ENCODE data around the gene PLD4.

Gene PLD4

GRCh38 chr14:104923640-104924420 lies 849 bp upstream of the PLD4 start:
- DNase-seq (ENCODE audit: low read depth): no peak
- in situ Hi-C loops (cut with HindIII; ENCODE audit: low sequenced_read_pairs): no loop called here
- TF ChIP-seq CTCF (IDR thresholded peaks at IDR 0.05; ENCODE audit: low read depth, low read length, missing control alignments): no peak
- no peak overlapping the region for H3K4me3 ChIP-seq (ENCODE audit: low read depth, low read length)

- TF ChIP-seq CTCF (IDR thresholded peaks at IDR 0.05; ENCODE audit: low read depth, low read length, missing control alignments): no peak
- in situ Hi-C loops (cut with HindIII; ENCODE audit: low sequenced_read_pairs): no loop called here
- no peak for DNase-seq (ENCODE audit: low read depth)
- H3K4me3 ChIP-seq (ENCODE audit: low read depth, low read length): no peak overlapping the region
Measured at GRCh38 chr14:104925214-104925854, 655 bp downstream of the PLD4 start.

- no peak overlapping the region for H3K4me3 ChIP-seq (ENCODE audit: low read depth, low read length)
- in situ Hi-C loops (cut with HindIII; ENCODE audit: low sequenced_read_pairs): no loop called here
- DNase-seq (ENCODE audit: low read depth): no peak
- no peak for TF ChIP-seq CTCF (IDR thresholded peaks at IDR 0.05; ENCODE audit: low read depth, low read length, missing control alignments)
Measured at GRCh38 chr14:104925855-104926609, 1.4 kb downstream of the PLD4 start.

GRCh38 chr14:104926619-104927431 lies 2.1 kb downstream of the PLD4 start:
- in situ Hi-C loops (cut with HindIII; ENCODE audit: low sequenced_read_pairs): no loop called here
- no peak for TF ChIP-seq CTCF (IDR thresholded peaks at IDR 0.05; ENCODE audit: low read depth, low read length, missing control alignments)
- H3K4me3 ChIP-seq (ENCODE audit: low read depth, low read length): no peak overlapping the region
- DNase-seq (ENCODE audit: low read depth): no peak

- no peak for TF ChIP-seq CTCF (IDR thresholded peaks at IDR 0.05; ENCODE audit: low read depth, low read length, missing control alignments)
- no peak overlapping the region for H3K4me3 ChIP-seq (ENCODE audit: low read depth, low read length)
- no peak for DNase-seq (ENCODE audit: low read depth)
- in situ Hi-C loops (cut with HindIII; ENCODE audit: low sequenced_read_pairs): no loop called here
Measured at GRCh38 chr14:104927432-104927816, 2.7 kb downstream of the PLD4 start.

- H3K4me3 ChIP-seq (ENCODE audit: low read depth, low read length): no peak overlapping the region
- no peak for TF ChIP-seq CTCF (IDR thresholded peaks at IDR 0.05; ENCODE audit: low read depth, low read length, missing control alignments)
- DNase-seq (ENCODE audit: low read depth): no peak
- in situ Hi-C loops (cut with HindIII; ENCODE audit: low sequenced_read_pairs): no loop called here
Measured at GRCh38 chr14:104927901-104928300, 3.2 kb downstream of the PLD4 start.

Data from astrocyte of the cerebellum (primary cell).